Hepatocyte (in vitro differentiated cells): ENCODE results near the gene EIPR1.

Source experiments
- EZH2 ChIP-seq: fragments of 200-600 bp; sonication (generic); IDR thresholded peaks from 2 replicates; pipeline ENCODE4 v1.6.1; 2016; ENCODE audit warnings: antibody characterized with exemption, mild to moderate bottlenecking, borderline replicate concordance
- EZH2phosphoT487 ChIP-seq: fragments of 200-600 bp; sonication (generic); IDR thresholded peaks from one replicate; pipeline ENCODE4 v1.6.1; 2018; ENCODE audit warnings: antibody characterized with exemption, mild to moderate bottlenecking, low read depth, moderate library complexity; ENCODE audit not compliant: unreplicated experiment, severe bottlenecking
- TF ChIP-seq, protein P1 (sequence below): fragments of 200-600 bp; sonication (generic); IDR thresholded peaks from 2 replicates; pipeline ENCODE4 v1.5.1; 2016; ENCODE audit warnings: antibody characterized with exemption, mild to moderate bottlenecking; ENCODE audit not compliant: poor library complexity

DNA sequence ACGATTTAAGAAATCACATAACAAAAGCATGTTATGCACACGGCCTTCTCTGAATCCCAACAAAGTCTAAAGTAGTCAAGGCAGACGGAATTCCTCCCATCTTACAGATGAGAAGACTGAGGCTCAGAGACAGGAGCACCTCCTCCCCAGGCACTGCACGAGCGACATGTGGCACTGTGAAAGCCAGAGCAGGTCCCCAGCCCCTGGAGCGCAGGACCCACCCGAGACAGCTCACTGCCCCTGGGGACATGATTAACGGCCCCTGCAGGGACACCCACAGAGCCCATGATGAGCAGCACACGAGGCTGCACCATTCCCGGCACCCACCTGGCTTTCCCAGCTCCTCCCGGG, 53.6 kb downstream of the EIPR1 start:
- no peak for TF ChIP-seq EZH2
- TF ChIP-seq, protein P1, sequence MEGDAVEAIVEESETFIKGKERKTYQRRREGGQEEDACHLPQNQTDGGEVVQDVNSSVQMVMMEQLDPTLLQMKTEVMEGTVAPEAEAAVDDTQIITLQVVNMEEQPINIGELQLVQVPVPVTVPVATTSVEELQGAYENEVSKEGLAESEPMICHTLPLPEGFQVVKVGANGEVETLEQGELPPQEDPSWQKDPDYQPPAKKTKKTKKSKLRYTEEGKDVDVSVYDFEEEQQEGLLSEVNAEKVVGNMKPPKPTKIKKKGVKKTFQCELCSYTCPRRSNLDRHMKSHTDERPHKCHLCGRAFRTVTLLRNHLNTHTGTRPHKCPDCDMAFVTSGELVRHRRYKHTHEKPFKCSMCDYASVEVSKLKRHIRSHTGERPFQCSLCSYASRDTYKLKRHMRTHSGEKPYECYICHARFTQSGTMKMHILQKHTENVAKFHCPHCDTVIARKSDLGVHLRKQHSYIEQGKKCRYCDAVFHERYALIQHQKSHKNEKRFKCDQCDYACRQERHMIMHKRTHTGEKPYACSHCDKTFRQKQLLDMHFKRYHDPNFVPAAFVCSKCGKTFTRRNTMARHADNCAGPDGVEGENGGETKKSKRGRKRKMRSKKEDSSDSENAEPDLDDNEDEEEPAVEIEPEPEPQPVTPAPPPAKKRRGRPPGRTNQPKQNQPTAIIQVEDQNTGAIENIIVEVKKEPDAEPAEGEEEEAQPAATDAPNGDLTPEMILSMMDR, result no peak
- no peak for TF ChIP-seq EZH2phosphoT487
